ENCODE measurements around the gene FFAR4. TPM values are rescaled to one million over a fixed set of nuclear protein-coding genes. Genes with fewer than 3 reads are reported as not detected.

FFAR4 gene
- total RNA-seq, 1 experiment from 2014 or later = 0.92 TPM

DNA sequence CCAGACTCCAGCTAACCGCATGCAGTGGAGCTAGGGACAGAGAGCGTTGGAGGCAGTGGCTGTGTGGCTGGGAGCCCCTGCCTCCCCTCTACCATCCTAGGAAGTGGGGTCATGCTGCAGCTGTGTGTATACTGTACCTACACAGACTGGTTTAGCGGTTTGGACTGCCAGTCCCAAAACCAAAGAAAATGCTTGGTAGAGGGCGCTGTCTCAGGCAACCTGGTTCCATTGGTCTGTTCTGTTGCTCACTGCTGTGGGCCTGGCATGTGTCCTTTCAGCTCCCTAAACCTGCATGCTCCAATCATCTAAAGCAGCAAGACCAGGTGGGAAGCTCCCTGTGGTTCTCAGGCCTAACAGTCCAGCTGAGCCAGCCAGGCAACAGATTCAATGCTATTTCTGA, 30.1 kb downstream of the FFAR4 start:
- DNase-seq (ENCODE audit: low read depth, low spot score) (no peak), ATAC-seq (no peak)
- no peaks in the 10 kb centered on the region for H3K9me3 ChIP-seq (ENCODE audit: control insufficient read depth, insufficient read depth, low read depth, low read length)
- intact Hi-C loops (cut with micrococcal nuclease; ENCODE audit: unreplicated experiment) (no loop called here), in situ Hi-C loops (cut with HindIII; ENCODE audit: low pct_unique_long_range_greater_than_20kb, low sequenced_read_pairs) (no loop called here)
- no TSS peak for BruUV-seq (replicated peaks)
- no peak overlapping the region for H3K27ac ChIP-seq (ENCODE audit: low read length)
- CTCF ChIA-PET = no interaction called here
- POLR2A ChIA-PET = no interaction called here
- H3K4me3 ChIP-seq (ENCODE audit: low read depth in 2 of 2, low read length in 2 of 2) = no peak overlapping the region
- H3K4me1 ChIP-seq (ENCODE audit: control insufficient read depth, insufficient read depth, low read length) = no peaks in the 10 kb centered on the region
- TF ChIP-seq POLR2AphosphoS5 (IDR thresholded peaks at IDR 0.05; ENCODE audit: low read depth, low read length) = no peak
- TF ChIP-seq, protein P1, sequence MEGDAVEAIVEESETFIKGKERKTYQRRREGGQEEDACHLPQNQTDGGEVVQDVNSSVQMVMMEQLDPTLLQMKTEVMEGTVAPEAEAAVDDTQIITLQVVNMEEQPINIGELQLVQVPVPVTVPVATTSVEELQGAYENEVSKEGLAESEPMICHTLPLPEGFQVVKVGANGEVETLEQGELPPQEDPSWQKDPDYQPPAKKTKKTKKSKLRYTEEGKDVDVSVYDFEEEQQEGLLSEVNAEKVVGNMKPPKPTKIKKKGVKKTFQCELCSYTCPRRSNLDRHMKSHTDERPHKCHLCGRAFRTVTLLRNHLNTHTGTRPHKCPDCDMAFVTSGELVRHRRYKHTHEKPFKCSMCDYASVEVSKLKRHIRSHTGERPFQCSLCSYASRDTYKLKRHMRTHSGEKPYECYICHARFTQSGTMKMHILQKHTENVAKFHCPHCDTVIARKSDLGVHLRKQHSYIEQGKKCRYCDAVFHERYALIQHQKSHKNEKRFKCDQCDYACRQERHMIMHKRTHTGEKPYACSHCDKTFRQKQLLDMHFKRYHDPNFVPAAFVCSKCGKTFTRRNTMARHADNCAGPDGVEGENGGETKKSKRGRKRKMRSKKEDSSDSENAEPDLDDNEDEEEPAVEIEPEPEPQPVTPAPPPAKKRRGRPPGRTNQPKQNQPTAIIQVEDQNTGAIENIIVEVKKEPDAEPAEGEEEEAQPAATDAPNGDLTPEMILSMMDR (IDR thresholded peaks at IDR 0.05) = no peak; the same call in 1 of the 2 replicates
- TF ChIP-seq TCF7L2 (IDR thresholded peaks at IDR 0.05; ENCODE audit: low read depth, low read length) = no peak
- TF ChIP-seq, protein P2, sequence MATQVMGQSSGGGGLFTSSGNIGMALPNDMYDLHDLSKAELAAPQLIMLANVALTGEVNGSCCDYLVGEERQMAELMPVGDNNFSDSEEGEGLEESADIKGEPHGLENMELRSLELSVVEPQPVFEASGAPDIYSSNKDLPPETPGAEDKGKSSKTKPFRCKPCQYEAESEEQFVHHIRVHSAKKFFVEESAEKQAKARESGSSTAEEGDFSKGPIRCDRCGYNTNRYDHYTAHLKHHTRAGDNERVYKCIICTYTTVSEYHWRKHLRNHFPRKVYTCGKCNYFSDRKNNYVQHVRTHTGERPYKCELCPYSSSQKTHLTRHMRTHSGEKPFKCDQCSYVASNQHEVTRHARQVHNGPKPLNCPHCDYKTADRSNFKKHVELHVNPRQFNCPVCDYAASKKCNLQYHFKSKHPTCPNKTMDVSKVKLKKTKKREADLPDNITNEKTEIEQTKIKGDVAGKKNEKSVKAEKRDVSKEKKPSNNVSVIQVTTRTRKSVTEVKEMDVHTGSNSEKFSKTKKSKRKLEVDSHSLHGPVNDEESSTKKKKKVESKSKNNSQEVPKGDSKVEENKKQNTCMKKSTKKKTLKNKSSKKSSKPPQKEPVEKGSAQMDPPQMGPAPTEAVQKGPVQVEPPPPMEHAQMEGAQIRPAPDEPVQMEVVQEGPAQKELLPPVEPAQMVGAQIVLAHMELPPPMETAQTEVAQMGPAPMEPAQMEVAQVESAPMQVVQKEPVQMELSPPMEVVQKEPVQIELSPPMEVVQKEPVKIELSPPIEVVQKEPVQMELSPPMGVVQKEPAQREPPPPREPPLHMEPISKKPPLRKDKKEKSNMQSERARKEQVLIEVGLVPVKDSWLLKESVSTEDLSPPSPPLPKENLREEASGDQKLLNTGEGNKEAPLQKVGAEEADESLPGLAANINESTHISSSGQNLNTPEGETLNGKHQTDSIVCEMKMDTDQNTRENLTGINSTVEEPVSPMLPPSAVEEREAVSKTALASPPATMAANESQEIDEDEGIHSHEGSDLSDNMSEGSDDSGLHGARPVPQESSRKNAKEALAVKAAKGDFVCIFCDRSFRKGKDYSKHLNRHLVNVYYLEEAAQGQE (IDR thresholded peaks at IDR 0.05; ENCODE audit: insufficient read depth in 1 of 2, low read depth in 2 of 2, low read length in 1 of 2) = no peak
- TF ChIP-seq SIN3A (IDR thresholded peaks at IDR 0.05; ENCODE audit: borderline replicate concordance, insufficient read depth, low read depth, low read length) = no peak
- no peaks in the 10 kb centered on the region for H3K36me3 ChIP-seq (ENCODE audit: control insufficient read depth, insufficient read depth, low read length)
- no peaks in the 10 kb centered on the region; the same call in 1 of the 2 replicates for H3K27me3 ChIP-seq (ENCODE audit: control insufficient read depth, insufficient read depth, low read length)

DNA sequence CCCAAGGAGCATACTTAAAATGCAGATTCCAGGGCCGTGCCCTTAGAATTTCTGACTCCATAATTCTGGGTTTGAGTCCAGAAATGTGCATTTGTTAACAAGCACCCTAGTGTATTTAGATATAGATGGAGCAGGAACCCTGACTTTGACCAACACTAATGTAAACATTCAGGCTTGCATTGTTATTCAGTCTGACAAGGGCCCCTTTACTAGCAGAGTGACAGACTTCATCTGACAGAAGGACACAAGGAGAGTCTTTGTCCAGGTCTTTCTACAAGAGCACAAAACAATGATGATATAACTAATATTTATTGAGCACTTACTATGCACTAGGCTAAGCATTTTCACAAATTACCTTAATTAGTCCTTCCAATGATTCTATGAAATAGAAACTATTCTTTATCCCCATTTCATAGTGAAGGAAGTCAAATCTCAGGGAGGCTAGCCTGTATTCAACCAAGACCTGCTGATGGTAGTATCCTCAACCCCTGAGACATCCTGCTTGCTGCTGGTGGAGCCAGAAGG, 30.7 kb downstream of the FFAR4 start:
- peaks cover 6% of the 10 kb centered on the region for H3K27me3 ChIP-seq (ENCODE audit: control insufficient read depth, insufficient read depth, low read length)
- H3K4me3 ChIP-seq (ENCODE audit: low read depth in 2 of 2, low read length in 2 of 2) = no peak overlapping the region
- no peak for ATAC-seq
- intact Hi-C loops (cut with micrococcal nuclease; ENCODE audit: unreplicated experiment) (no loop called here), in situ Hi-C loops (cut with HindIII; ENCODE audit: low pct_unique_long_range_greater_than_20kb, low sequenced_read_pairs) (no loop called here)
- TF ChIP-seq, protein P1 (IDR thresholded peaks at IDR 0.05) = no peak
- TF ChIP-seq TCF7L2 (IDR thresholded peaks at IDR 0.05; ENCODE audit: low read depth, low read length) (no peak), POLR2AphosphoS5 (IDR thresholded peaks at IDR 0.05; ENCODE audit: low read depth, low read length) (no peak), SIN3A (IDR thresholded peaks at IDR 0.05; ENCODE audit: borderline replicate concordance, insufficient read depth, low read depth, low read length) (no peak)
- TF ChIP-seq, protein P2 (IDR thresholded peaks at IDR 0.05; ENCODE audit: insufficient read depth in 1 of 2, low read depth in 2 of 2, low read length in 1 of 2) = no peak
- no peaks in the 10 kb centered on the region for H3K9me3 ChIP-seq (ENCODE audit: control insufficient read depth, insufficient read depth, low read depth, low read length)
- no TSS peak for BruUV-seq (replicated peaks)
- CTCF ChIA-PET = no interaction called here
- H3K4me1 ChIP-seq (ENCODE audit: control insufficient read depth, insufficient read depth, low read length) = no peaks in the 10 kb centered on the region
- no peak overlapping the region for H3K27ac ChIP-seq (ENCODE audit: low read length)
- H3K36me3 ChIP-seq (ENCODE audit: control insufficient read depth, insufficient read depth, low read length) = no peaks in the 10 kb centered on the region
- DNase-seq (ENCODE audit: low read depth, low spot score) = no peak
- POLR2A ChIA-PET = no interaction called here

Data from Panc1 (cell line).